Psoas muscle (tissue), 8 donors: ENCODE measurements around the gene OVAAL. TPM values are rescaled to one million over a fixed set of nuclear protein-coding genes. Genes with fewer than 3 reads are reported as not detected.

Experiments
- ATAC-seq, 4 donors: fragments of 200-7000 bp; cut with Tn5 transposase; one replicate each; pipeline ENCODE4 v1.9.1; 2020; ENCODE audit warnings: moderate library complexity in 3 of 4, mild to moderate bottlenecking in 2 of 4
- DNase-seq, 2 donors: peaks; one replicate each; pipeline ENCODE4 v3.0.0-alpha.2; 2020
- H3K27ac ChIP-seq: fragments of 200-600 bp; one replicate; pipeline ENCODE4 v1.8.0; 2022
- H3K27me3 ChIP-seq, 3 donors: fragments of 200-600 bp in 1 of 3; one replicate each; pipeline versions ENCODE4 v1.6.1 to v1.8.0; 2013 to 2022; ENCODE audit warnings: low read length in 2 of 3, mild to moderate bottlenecking in 2 of 3, moderate library complexity in 1 of 3; ENCODE audit not compliant: insufficient read depth in 3 of 3
- H3K36me3 ChIP-seq, 2 donors: fragments of 200-600 bp in 1 of 2; one replicate each; pipeline versions ENCODE4 v1.6.1 to v1.8.0; 2013 to 2022; ENCODE audit warnings: low read depth in 1 of 2, mild to moderate bottlenecking in 1 of 2, moderate library complexity in 1 of 2; ENCODE audit not compliant: insufficient read depth in 1 of 2
- H3K4me1 ChIP-seq: fragments of 200-600 bp; one replicate; pipeline ENCODE4 v1.8.0; 2022
- H3K4me3 ChIP-seq: fragments of 200-600 bp; one replicate; pipeline ENCODE4 v1.8.0; 2022; ENCODE audit warnings: mild to moderate bottlenecking
- H3K9me3 ChIP-seq: fragments of 200-600 bp; one replicate; pipeline ENCODE4 v1.8.0; 2022
- WGBS, 3 donors: extraction: QIAGEN DNeasy Blood & Tissue Kit; methylation state at CpG; one replicate each; pipeline versions ENCODE4 v1.1.6 to v1.1.7; 2013; 5-methylcytosine and 5-hydroxymethylcytosine counted together
- intact Hi-C, 2 donors: fragments of 100-400 bp; cut with DNase I; formaldehyde crosslinking; loops; one replicate each; pipeline versions ENCODE4 v1.11.0 to v1.14.2; 2022
- polyA plus RNA-seq, 3 donors: library from polyadenylated mRNA; stranded (reverse); fragments of 200-250 nt; gene quantifications; one replicate each; pipeline ENCODE4 v1.2.3, GENCODE V29; 2013
- total RNA-seq, 4 donors: library from RNA; stranded (reverse); fragmentation: NEBNext Ultra II Directional in 2 of 4; extraction: Animal tissue kit (Norgen Biotek cat#: 25700) in 2 of 4; gene quantifications; one replicate each; pipeline versions ENCODE4 v1.2.1 to v1.2.4, GENCODE V29; 2021 to 2023
- TF ChIP-seq, protein P1 (sequence below): fragments of 200-600 bp; IDR thresholded peaks from one replicate; pipeline ENCODE4 v1.8.0; 2022; ENCODE audit warnings: antibody characterized with exemption
- donor health status: healthy with polysubstance abuse.
- donor health status: DM: no; HTN: no; CAD: no; lungs with moderate emphysema.
- donor health status: Bipolar disorder and iron deficiency.
- donor health status: healthy.
- donor health status: DM: yes; HTN: yes; CAD: no.
- donor health status: DM: no; HTN: no; CAD: no.
- donor health status: DM: no; HTN: no; CAD: no.
- donor health status: DM: yes; HTN: yes; CAD: no.

Gene OVAAL
- total and polyA plus RNA-seq, 7 donors: 0.04 TPM; not detected in 6

DNA sequence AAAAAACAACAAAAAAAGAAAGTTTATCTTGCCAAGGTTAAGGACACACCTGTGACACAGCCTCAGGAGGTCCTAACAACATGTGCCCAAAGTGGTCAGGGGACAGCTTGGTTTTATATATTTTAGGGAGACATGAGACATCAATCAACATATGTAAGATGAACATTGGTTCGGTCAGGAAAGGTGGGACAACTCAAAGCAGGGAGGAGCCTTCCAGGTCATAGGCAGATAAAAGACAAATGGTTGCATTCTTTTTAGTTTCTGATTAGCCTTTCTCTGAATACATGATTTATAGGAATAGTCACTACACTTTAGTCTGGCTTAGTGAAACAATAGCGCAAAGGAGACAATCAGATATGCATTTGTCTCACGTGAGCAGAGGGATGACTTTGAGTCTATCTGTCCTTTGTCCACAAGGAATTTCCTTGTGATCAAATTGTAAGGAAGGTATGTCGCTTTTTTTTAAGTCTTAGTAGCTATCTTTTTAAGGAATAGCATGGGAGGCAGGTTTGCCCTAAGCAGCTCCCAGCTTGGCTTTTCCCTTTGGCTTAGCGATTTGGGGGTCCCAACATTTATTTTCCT, 23.3 kb upstream of the OVAAL start:
- ATAC-seq (no peak), DNase-seq (no peak)
- peaks cover 0 to 2% (median 0%) of the 10 kb centered on the region in 3 donors for H3K27me3 ChIP-seq
- no peaks in the 10 kb centered on the region for H3K9me3 ChIP-seq
- intact Hi-C loops: loop anchor here in 1 of 2 donors (10.0 kb wide), 1 partner anchor 89 kb away; no protein-coding TSS in a partner anchor
- no peaks in the 10 kb centered on the region for H3K36me3 ChIP-seq
- TF ChIP-seq, protein P1, sequence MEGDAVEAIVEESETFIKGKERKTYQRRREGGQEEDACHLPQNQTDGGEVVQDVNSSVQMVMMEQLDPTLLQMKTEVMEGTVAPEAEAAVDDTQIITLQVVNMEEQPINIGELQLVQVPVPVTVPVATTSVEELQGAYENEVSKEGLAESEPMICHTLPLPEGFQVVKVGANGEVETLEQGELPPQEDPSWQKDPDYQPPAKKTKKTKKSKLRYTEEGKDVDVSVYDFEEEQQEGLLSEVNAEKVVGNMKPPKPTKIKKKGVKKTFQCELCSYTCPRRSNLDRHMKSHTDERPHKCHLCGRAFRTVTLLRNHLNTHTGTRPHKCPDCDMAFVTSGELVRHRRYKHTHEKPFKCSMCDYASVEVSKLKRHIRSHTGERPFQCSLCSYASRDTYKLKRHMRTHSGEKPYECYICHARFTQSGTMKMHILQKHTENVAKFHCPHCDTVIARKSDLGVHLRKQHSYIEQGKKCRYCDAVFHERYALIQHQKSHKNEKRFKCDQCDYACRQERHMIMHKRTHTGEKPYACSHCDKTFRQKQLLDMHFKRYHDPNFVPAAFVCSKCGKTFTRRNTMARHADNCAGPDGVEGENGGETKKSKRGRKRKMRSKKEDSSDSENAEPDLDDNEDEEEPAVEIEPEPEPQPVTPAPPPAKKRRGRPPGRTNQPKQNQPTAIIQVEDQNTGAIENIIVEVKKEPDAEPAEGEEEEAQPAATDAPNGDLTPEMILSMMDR: no peak
- H3K4me3 ChIP-seq: no peak overlapping the region
- no peaks in the 10 kb centered on the region for H3K4me1 ChIP-seq
- 89 to 94% (median 89%) methylated on average over 5 of the region's 5 CpGs for WGBS, 3 donors
- H3K27ac ChIP-seq: no peak overlapping the region

DNA sequence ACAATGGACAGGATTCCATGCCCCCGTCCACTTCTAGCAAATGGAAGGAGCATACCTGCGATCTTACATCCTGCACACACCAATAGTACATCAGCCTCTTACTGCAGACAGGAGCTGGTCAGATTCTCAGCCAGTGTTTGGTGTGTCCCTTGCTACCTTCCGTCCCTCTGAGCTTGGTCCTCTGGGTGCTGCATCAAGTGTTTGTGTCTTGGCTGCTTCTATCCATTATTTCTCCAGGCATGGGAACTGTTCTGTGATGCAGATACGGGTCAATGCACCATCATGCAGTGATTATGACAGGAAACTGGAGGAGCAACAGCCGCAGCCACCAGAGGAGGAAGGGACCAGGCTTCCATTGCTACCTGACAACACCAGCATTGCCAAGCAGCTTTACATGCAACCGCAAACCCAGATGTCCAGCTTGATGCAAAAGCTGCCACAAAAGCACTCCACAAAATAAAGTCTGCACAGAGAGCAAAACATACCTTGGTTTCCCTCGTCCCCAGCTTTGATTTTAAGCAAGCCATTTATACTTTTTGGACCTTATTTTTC, 21.9 kb upstream of the OVAAL start:
- H3K27ac ChIP-seq: no peak overlapping the region
- H3K4me3 ChIP-seq: no peak overlapping the region
- TF ChIP-seq, protein P1: no peak
- H3K4me1 ChIP-seq: no peaks in the 10 kb centered on the region
- intact Hi-C loops: loop anchor here in 1 of 2 donors (10.0 kb wide), 1 partner anchor 88 kb away; no protein-coding TSS in a partner anchor
- H3K9me3 ChIP-seq: no peaks in the 10 kb centered on the region
- WGBS, 3 donors: 74 to 80% (median 79%) methylated on average over 7 of the region's 7 CpGs
- no peak for ATAC-seq
- peaks cover 0 to 2% (median 0%) of the 10 kb centered on the region in 3 donors for H3K27me3 ChIP-seq
- no peak for DNase-seq
- no peaks in the 10 kb centered on the region for H3K36me3 ChIP-seq

DNA sequence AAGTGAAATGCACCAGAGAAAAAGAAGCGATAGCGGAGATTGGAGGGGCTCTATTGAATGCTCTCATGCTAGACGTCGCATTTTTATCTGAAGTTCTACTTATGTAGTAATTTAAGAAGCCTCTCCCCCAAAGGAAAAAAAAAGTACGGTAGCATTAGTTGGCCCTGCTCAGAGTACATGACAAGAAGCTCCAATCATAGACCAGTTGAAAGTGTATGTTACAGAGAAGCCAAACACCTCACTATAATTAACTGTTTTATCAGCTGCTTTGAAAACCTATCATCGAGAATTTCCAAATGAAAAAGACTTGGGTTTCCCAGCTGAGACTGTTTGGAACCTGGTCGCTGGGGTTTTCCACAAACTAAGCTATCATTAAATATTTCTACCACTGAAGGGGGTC, 19.6 kb upstream of the OVAAL start:
- Histone ChIP-seq H3K4me1 (peaks cover 8% of the 10 kb centered on the region), H3K27ac (no peak overlapping the region), H3K9me3 (no peaks in the 10 kb centered on the region), H3K27me3 (peaks cover 0 to 2% (median 0%) of the 10 kb centered on the region in 3 donors), H3K4me3 (no peak overlapping the region), H3K36me3 (no peaks in the 10 kb centered on the region)
- intact Hi-C loops: loop anchor here in 1 of 2 donors (10.0 kb wide), 1 partner anchor 86 kb away; no protein-coding TSS in a partner anchor
- DNase-seq (no peak), ATAC-seq (no peak)
- 81 to 85% (median 85%) methylated on average over 7 of the region's 7 CpGs for WGBS, 3 donors
- TF ChIP-seq, protein P1: no peak

DNA sequence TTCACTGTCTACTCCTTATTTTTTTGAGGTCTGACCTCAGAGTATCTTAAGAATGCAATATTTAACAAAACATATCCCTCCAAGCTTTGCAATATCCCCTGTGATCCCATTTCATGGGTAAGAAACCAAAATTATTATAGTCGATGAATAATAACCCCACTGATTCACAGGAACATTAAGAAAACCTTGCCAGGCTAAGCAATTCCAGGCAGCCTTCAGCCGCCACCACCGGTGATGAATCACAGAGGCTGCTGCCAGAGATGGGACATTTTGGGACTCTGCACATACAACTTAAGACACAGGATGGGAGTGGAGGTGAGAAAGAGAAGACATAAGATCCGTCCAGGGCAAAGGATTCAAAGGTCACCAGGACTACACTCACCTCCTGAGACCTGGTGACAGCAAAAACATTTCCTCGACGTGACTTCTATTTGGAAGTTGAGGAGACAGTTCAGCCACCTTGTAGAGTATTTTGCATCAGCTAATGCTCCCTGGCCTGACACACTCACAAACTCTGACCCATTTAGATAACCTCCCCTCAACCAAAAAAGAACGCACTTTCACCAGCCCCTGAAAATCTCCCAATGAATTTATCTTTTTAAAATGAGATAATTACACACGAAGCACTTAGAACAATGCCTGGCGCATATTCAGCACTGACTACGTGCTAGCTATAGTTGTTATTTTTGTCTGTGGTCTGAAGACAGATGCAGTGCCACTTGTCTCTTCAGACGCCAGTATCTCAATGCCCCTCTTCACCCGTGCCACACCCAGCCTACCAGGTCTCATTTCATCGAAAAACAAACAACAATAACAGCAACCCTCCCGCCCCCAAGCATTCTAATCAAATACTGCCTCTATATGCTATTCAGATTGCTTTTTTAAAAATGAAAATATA, 17.8 kb upstream of the OVAAL start:
- TF ChIP-seq, protein P1: no peak
- DNase-seq: peak in 1 of 2 donors; percentile 34

More for the DNA sequence above, 17.8 kb upstream of the OVAAL start:
- Histone ChIP-seq H3K27me3 (peaks cover 0 to 2% (median 0%) of the 10 kb centered on the region in 3 donors), H3K4me3 (no peak overlapping the region), H3K27ac (peak overlapping the region; percentile 32), H3K4me1 (peaks cover 8% of the 10 kb centered on the region), H3K9me3 (no peaks in the 10 kb centered on the region), H3K36me3 (no peaks in the 10 kb centered on the region)
- intact Hi-C loops: no loop called here
- 62 to 69% (median 66%) methylated on average over 14 of the region's 14 CpGs for WGBS, 3 donors
- peak in 3 of 4 donors; percentile 56 to 76 (median 75) for ATAC-seq
